ENCODE data around the gene GNAT2.

GNAT2 gene

GRCh38 chr1:109659145-109659544 lies 39.7 kb upstream of the GNAT2 start:
- no peak overlapping the region for H3K4me2 ChIP-seq (ENCODE audit: low read length)

GRCh38 chr1:109658533-109659042 lies 39.2 kb upstream of the GNAT2 start:
- TF ChIP-seq EZH2phosphoT487 (IDR thresholded peaks at IDR 0.05; ENCODE audit: low read depth): no peak
- Histone ChIP-seq H3K27ac (ENCODE audit: low read length) (no peak overlapping the region), H2AFZ (ENCODE audit: low read depth, low read length) (no peak overlapping the region), H3K9ac (ENCODE audit: low read length) (no peak overlapping the region), H3K4me1 (ENCODE audit: low read length) (peaks cover 10% of the 10 kb centered on the region), H3K36me3 (replicated peaks; ENCODE audit: low read depth, low read length) (no peaks in the 10 kb centered on the region), H3K4me2 (ENCODE audit: low read length) (no peak overlapping the region), H3K27me3 (ENCODE audit: low read depth, low read length) (no peaks in the 10 kb centered on the region), H3K9me3 (ENCODE audit: insufficient read depth, low read length) (no peaks in the 10 kb centered on the region), H4K20me1 (ENCODE audit: insufficient read depth, low read length) (no peaks in the 10 kb centered on the region), H3K4me3 (ENCODE audit: low read length) (no peak overlapping the region), H3K79me2 (ENCODE audit: low read length) (no peaks in the 10 kb centered on the region)

More at GRCh38 chr1:109659145-109659544, 39.7 kb upstream of the GNAT2 start:
- no peaks in the 10 kb centered on the region for H3K27me3 ChIP-seq (ENCODE audit: low read depth, low read length)
- H3K79me2 ChIP-seq (ENCODE audit: low read length): no peaks in the 10 kb centered on the region
- H3K27ac ChIP-seq (ENCODE audit: low read length): no peak overlapping the region
- H4K20me1 ChIP-seq (ENCODE audit: insufficient read depth, low read length): no peaks in the 10 kb centered on the region
- H3K4me1 ChIP-seq (ENCODE audit: low read length): peaks cover 15% of the 10 kb centered on the region
- H3K9me3 ChIP-seq (ENCODE audit: insufficient read depth, low read length): no peaks in the 10 kb centered on the region
- no peak overlapping the region for H2AFZ ChIP-seq (ENCODE audit: low read depth, low read length)
- TF ChIP-seq CTCF (IDR thresholded peaks at IDR 0.05; ENCODE audit: low read depth, low read length) (no peak), EZH2phosphoT487 (IDR thresholded peaks at IDR 0.05; ENCODE audit: low read depth) (no peak)
- no peak overlapping the region for H3K4me3 ChIP-seq (ENCODE audit: low read length)
- no peak overlapping the region for H3K9ac ChIP-seq (ENCODE audit: low read length)
- H3K36me3 ChIP-seq (replicated peaks; ENCODE audit: low read depth, low read length): no peaks in the 10 kb centered on the region

GRCh38 chr1:109657970-109658369 lies 38.6 kb upstream of the GNAT2 start:
- peaks cover 8% of the 10 kb centered on the region; the same call in 1 of the 2 replicates for H3K4me1 ChIP-seq (ENCODE audit: low read length)
- H3K4me2 ChIP-seq (ENCODE audit: low read length): no peak overlapping the region
- H3K79me2 ChIP-seq (ENCODE audit: low read length): no peaks in the 10 kb centered on the region
- no peaks in the 10 kb centered on the region for H4K20me1 ChIP-seq (ENCODE audit: insufficient read depth, low read length)
- TF ChIP-seq EZH2phosphoT487 (IDR thresholded peaks at IDR 0.05; ENCODE audit: low read depth) (no peak), CTCF (IDR thresholded peaks at IDR 0.05; ENCODE audit: low read depth, low read length) (no peak)
- no peak overlapping the region for H2AFZ ChIP-seq (ENCODE audit: low read depth, low read length)
- H3K36me3 ChIP-seq (replicated peaks; ENCODE audit: low read depth, low read length): no peaks in the 10 kb centered on the region
- H3K9me3 ChIP-seq (ENCODE audit: insufficient read depth, low read length): no peaks in the 10 kb centered on the region
- no peaks in the 10 kb centered on the region; the same call in 1 of the 2 replicates for H3K27me3 ChIP-seq (ENCODE audit: low read depth, low read length)
- no peak overlapping the region for H3K4me3 ChIP-seq (ENCODE audit: low read length)
- H3K9ac ChIP-seq (ENCODE audit: low read length): no peak overlapping the region
- no peak overlapping the region for H3K27ac ChIP-seq (ENCODE audit: low read length)

GRCh38 chr1:109657395-109657794 lies 38.0 kb upstream of the GNAT2 start:
- no peaks in the 10 kb centered on the region for H3K79me2 ChIP-seq (ENCODE audit: low read length)
- peaks cover 8% of the 10 kb centered on the region; the same call in 1 of the 2 replicates for H3K4me1 ChIP-seq (ENCODE audit: low read length)
- no peak overlapping the region for H3K4me3 ChIP-seq (ENCODE audit: low read length)
- H3K9me3 ChIP-seq (ENCODE audit: insufficient read depth, low read length): no peaks in the 10 kb centered on the region
- H4K20me1 ChIP-seq (ENCODE audit: insufficient read depth, low read length): no peaks in the 10 kb centered on the region
- H3K27me3 ChIP-seq (ENCODE audit: low read depth, low read length): no peaks in the 10 kb centered on the region; the same call in 1 of the 2 replicates
- H3K9ac ChIP-seq (ENCODE audit: low read length): no peak overlapping the region
- H3K27ac ChIP-seq (ENCODE audit: low read length): no peak overlapping the region
- no peak overlapping the region for H2AFZ ChIP-seq (ENCODE audit: low read depth, low read length)
- H3K4me2 ChIP-seq (ENCODE audit: low read length): no peak overlapping the region
- TF ChIP-seq CTCF (IDR thresholded peaks at IDR 0.05; ENCODE audit: low read depth, low read length) (no peak), EZH2phosphoT487 (IDR thresholded peaks at IDR 0.05; ENCODE audit: low read depth) (no peak)
- no peaks in the 10 kb centered on the region for H3K36me3 ChIP-seq (replicated peaks; ENCODE audit: low read depth, low read length)

Data from OCI-LY3 (cell line).